ENCODE data around the gene ZNF716.
"Not testable (repeated sequence)": the region's sequence is repeated elsewhere in the genome, so short reads cannot be mapped to it uniquely, and the experiment has no call there.

ZNF716 gene

DNA sequence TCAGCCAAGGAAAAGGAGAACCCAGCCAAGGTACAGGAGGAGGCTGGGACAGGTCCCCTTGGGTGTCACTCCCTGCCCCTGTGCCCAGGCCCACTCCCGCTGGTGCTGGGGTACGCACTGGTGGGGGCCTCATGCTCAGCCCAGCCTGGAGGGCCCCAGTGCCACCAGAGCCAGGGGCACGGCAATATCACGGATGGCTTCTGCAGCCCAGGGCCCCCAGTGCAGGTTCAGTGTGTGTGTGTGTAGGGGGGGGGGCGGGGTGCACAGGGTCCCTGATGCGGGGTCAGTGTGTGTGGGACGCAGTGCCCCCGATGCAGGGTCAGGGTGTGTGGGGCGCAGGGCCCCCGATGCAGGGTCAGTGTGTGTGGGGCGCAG is 23.4 kb upstream of the ZNF716 start:
- DNase-seq (ENCODE audit: low read depth), result no peak

DNA sequence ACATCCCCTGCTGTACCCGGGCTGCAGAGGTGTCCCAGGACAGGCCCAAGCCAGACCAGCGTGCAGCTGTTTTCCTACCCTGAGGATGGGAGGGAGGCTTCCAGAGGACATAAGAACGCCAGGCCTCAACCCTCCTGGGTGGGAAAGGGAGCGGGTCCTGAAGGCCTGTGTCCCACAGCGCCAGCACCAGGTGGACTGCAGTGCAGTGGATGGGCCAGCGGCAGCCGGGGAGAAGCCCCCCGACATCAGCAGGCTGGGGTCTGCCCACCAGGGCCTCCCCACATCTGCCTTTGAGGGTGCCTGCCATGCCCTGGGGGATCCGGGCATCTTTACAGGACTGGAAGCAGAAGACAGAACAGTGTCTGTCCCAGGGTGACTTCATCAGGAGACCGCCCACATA is 22.8 kb upstream of the ZNF716 start:
- no peak for DNase-seq (ENCODE audit: low read depth)

DNA sequence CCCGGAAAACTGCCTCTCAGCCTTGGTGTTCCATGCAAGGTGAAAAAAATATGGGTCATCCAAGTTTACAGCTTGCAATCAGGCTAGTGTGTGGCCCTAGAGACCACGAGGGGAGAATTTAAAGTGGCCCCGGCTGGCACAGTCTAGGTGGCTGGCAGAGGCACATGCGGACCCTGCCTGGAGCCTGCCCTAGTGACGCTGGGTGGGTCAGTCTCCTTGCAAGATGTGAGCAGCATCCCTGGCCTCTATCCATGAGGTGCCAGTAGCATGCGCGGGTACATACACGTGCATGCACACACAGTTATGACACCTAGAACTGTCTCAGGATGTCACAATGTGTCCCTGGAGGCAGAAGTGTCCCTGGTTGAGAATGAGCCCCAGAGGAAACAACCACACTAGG is 22.4 kb upstream of the ZNF716 start:
- no peak for DNase-seq (ENCODE audit: low read depth)

DNA sequence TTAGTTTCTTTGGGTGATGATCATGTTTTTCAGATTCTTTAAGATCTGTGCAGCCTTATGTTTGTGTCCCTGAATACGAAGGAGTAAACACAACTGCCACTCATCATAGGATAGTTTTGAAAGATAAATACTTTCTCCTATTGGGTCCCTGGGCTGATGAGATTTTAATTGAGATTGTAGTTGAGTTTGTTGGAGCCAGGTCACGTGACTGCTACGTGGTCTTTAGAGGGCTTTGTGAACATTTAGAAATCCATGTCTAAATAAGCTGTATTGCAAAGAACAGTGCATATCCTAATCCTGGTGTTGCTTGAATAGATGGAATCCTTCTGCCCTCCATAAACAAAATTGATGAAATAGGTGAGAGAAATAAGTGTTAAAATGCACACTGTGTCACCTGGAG is 17.4 kb upstream of the ZNF716 start:
- DNase-seq (ENCODE audit: low read depth), result no peak

DNA sequence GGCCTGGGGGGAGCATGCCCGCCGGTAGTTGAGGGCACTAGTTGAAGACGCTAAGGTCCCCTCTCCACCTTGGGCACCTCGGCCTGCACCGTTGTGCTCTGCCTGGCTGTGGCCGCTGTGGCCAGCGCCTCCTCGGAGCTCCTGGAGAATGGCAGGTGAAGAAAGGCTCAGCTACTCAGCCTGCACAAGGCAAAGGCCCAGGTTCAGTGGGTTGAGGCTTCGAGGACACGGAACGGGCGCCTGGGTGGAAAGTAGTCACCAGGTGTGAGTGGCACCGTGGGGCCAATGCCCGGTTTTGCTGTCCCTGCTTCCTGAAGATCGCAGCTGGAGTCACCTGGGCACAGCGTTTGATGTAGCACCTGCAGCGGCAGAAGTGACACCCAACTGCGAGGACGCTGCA is 12.4 kb upstream of the ZNF716 start:
- no peak for DNase-seq (ENCODE audit: low read depth)

DNA sequence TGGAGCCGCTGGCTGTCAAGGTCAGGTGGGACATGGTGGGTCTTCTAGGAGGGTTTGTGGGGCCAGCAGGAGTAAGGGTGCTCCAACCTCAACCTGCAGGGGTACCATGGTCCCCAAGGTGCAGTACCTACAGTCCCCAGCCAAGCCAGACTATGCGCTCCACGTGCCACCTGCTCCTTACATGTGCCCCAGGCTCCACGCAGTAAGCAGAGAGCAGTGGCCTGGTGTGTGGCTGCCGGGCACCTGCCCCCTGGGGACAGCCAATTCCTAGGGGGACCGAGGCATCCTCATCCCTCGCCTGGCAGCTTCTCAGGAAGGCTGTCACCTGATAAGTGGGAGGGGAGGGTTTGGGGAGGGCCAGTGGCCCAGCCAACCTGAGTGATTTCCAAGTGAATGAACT is 11.7 kb upstream of the ZNF716 start:
- no peak for DNase-seq (ENCODE audit: low read depth)

DNA sequence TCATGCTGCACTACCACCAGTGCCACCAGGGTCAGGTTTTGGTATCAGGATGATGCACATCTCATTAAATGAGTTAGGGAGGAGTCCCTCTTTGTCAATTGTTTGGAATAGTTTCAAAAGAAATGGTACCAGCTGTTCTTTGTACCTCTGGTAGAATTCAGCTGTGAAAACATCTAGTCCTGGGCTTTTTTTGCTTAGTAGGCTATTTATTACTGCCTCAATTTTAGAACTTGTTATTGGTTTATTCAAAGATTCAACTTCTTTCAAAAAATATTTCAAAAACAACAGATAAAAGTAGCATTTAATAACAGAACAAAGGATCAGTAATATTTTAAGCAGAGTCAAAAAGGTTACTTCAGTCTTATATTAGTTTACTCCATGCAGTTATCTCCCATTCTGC is 6.4 kb upstream of the ZNF716 start:
- no peak for DNase-seq (ENCODE audit: low read depth)

DNA sequence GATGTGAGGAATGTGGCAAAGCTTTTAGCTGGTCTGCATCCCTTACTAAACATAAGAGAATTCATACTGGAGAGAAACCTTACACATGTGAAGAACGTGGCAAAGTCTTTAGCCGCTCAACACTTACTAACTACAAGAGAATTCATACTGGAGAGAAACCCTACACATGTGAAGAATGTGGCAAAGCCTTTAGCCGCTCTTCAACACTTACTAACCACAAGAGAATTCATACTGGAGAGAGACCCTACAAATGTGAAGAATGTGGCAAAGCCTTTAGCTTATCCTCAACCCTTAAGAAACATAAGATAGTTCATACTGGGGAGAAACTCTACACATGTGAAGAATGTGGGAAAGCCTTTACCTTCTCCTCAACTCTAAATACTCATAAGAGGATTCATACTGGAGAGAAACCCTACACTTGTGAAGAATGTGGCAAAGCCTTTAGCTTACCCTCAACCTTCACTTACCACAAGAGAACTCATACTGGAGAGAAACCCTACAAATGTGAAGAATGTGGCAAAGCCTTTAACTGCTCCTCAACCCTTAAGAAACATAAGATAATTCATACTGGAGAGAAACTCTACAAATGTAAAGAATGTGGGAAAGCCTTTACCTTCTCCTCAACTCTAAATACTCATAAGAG is 19.3 kb downstream of the ZNF716 start:
- not testable (repeated sequence) for DNase-seq (ENCODE audit: low read depth)

DNA sequence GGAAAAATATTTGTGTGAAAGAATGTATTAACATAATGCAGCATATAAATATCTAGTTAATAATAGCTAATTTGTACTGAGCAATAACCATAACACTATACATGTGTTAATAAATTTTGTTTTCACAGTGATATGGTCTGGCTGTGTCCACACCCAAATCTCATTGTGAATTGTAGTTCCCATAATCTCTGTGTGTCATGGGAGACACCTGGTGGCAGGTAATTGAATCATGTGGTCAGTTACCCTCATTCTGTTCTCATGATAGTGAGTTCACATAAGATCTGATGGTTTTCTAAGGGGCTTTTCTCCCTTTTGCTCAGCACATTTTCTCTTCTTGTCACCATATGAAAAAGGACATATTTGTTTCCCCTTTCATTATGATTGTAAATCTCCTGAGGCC is 30.3 kb downstream of the ZNF716 start:
- DNase-seq (ENCODE audit: low read depth), result not testable (repeated sequence)

DNA sequence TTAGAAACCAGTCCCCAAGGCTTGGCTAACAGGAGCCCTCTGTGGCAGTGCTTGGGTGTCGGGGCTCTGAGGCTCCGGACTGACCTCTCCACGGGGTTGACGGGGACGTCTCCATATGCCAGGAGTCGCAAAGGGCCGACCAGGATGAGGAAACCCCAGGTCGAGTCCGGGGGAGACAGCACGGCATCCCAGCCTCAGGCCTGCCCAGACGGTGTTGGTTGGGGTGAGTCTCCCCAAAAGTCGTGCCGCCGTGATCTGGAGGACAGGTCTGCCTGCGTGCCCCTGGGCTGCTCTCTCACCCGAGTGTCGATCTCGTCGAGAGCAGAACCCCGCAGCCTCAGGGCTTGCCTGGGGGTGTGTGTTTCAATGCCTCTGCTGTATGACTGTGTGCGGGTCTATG is 35.0 kb downstream of the ZNF716 start:
- not testable (repeated sequence) for DNase-seq (ENCODE audit: low read depth)

DNA sequence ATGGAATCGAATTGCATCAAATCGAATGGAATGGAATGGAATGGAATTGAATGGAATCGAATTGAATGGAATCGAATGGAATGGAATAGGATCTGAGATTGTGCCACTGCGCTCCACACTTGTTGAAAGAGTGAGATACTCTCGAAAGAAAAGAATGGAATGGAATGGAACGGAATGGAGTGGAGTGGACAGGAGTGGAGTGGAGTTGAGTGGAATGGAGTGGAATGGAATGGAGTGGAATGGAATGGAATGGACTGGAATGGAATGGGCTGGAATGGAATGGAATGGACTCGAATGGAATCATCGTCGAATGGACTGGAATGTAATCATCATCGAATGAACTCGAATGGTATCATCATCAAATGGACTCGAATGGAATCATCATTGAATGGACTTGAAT is 38.0 kb downstream of the ZNF716 start:
- no peak for DNase-seq (ENCODE audit: low read depth)

DNA sequence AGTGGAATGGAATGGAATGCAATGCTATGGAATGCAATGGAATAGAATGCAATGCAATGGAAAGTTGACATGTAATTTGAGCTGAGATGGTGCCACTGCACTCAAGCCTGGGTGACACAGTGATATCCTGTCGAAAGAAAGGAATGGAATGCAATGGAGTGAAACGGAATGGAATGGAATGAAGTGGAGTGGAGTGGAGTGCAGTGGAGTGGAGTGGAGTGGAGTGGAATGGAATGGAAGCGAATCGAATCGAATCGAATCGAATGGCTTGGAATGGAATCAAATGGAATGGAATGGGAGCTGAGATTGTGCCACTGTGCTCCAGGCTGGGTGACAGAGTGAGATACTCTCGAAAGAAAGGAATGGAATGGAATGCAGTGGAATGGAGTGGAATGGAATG is 45.1 kb downstream of the ZNF716 start:
- DNase-seq (ENCODE audit: low read depth), result not testable (repeated sequence)

DNA sequence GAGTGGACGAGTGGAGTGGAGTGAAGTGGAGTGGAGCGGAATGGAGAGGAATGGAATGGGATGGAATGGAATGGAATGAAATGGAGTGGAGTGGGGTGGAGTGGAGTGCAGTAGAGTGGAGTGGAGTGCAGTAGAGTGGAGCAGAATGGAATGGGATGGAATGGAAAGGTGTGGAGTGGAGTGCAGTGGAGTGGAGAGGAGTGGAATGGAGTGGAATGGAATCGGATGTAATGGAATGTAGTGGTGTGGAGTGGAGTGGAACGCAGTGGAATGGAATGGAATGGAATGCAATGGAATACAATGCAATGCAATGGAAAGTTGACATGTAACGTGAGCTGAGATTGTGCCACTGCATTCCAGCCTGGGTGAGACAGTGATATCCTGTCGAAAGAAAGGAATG is 46.4 kb downstream of the ZNF716 start:
- no peak for DNase-seq (ENCODE audit: low read depth)

DNA sequence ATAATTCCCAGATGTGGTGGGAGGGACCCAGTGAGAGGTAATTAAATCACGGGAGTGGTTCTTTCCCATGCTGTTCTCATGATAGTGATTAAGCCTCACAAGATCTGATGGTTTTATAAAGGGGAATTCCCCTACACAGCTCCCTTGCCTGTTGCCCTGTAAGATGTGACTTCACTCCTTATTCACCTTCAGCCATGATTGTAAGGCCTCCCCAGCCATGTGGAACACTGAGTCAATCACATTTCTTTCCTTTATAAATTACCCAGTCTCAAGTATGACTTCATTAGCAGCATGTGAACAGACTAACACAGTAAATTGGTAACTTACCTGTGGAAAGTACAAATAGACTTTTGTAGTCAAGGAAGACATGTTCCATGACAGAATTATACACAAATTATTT is 55.2 kb downstream of the ZNF716 start:
- DNase-seq (ENCODE audit: low read depth), result no peak

All from stimulated activated CD8-positive, alpha-beta memory T cell treated with anti-CD3 and anti-CD28 coated beads, Interleukin-7, amount 100 ng/mL, for 24 hours (primary cell).